Activated CD8-positive, alpha-beta memory T cell treated with anti-CD3 and anti-CD28 coated beads for 48 hours (primary cell): Measurements from ENCODE around the gene GUCY2D.

Experiments used
- DNase-seq, 3 experiments: peaks; one replicate each; pipeline ENCODE4 v3.0.0-alpha.2; 2020; ENCODE audit warnings: low read depth in 2 of 3, low spot score in 2 of 3

GUCY2D gene

GRCh38 chr17:8063761-8064534, 61.5 kb downstream of the GUCY2D start:
- DNase-seq, result no peak

- no peak for DNase-seq
Observed at GRCh38 chr17:8064561-8065019, 62.2 kb downstream of the GUCY2D start.

GRCh38 chr17:8066841-8067775, 64.7 kb downstream of the GUCY2D start:
- DNase-seq, result no peak

- no peak for DNase-seq
Observed at GRCh38 chr17:8067806-8068205, 65.4 kb downstream of the GUCY2D start.

GRCh38 chr17:8068736-8069586, 66.5 kb downstream of the GUCY2D start:
- no peak for DNase-seq

GRCh38 chr17:8069587-8069860, 67.1 kb downstream of the GUCY2D start:
- DNase-seq, result no peak
